ENCODE data around the gene COL5A1. TPM values are rescaled to one million over a fixed set of nuclear protein-coding genes. Genes with fewer than 3 reads are reported as not detected.

The COL5A1 gene
- total RNA-seq, 1 experiment from 2014 or later = 10.6 TPM

DNA sequence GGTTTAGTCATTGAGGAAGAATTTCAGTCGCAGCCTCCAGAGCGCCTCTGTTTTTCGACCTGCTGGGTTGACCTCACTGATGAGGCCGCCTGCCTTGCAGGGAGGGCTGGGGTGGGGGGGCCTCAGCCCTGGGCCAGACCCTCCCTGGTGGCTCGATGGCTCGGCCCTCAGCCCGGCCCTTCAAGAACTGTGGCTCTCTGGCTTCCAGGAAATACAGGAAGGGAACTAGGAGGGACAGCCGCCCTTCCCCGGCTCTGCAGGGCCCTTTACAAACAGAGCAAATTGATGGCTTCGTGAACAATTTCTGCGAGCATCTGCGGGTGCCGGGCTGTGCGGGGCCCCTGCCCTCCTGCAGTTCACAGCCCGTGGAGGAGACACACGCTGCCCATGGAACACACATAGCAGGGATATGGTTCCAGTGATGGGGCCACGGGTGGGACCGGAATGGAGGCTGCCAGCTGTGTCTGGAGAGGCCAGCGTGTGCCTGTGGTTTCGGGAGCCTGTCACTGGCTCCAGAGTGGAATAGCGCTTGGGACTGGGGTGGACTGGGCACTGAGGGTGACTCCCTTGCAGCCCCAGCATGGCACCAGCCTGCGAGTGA is 39.6 kb downstream of the COL5A1 start:
- no peak overlapping the region for H3K27ac ChIP-seq (ENCODE audit: low read length)
- H3K9ac ChIP-seq (ENCODE audit: low read length) = no peak overlapping the region
- no peak overlapping the region for H3K4me2 ChIP-seq (ENCODE audit: low read length)
- H4K20me1 ChIP-seq (ENCODE audit: low read length) = no peaks in the 10 kb centered on the region
- no peaks in the 10 kb centered on the region for H3K27me3 ChIP-seq (ENCODE audit: low read length)
- no peak overlapping the region for H2AFZ ChIP-seq (ENCODE audit: low read length)
- H3K9me2 ChIP-seq (replicated peaks; ENCODE audit: low read length) = no peaks in the 10 kb centered on the region
- ATAC-seq = no peak
- H3K9me3 ChIP-seq (ENCODE audit: low read length) = no peaks in the 10 kb centered on the region
- DNase-seq = no peak
- ChIA-PET POLR2A (ENCODE audit: unreplicated experiment) (no interaction called here), CTCF (no interaction called here)
- no peak for TF ChIP-seq EZH2phosphoT487 (IDR thresholded peaks at IDR 0.05; ENCODE audit: borderline replicate concordance, low read length)
- no peak for TF ChIP-seq EZH2 (IDR thresholded peaks at IDR 0.05; ENCODE audit: low read length, unreplicated experiment)
- H3K36me3 ChIP-seq (ENCODE audit: low read depth, low read length) = no peaks in the 10 kb centered on the region
- H3K4me3 ChIP-seq (ENCODE audit: low read length) = no peak overlapping the region
- H3K79me2 ChIP-seq (ENCODE audit: low read length) = no peaks in the 10 kb centered on the region
- BruUV-seq (replicated peaks) = no TSS peak
- H3K4me1 ChIP-seq (ENCODE audit: insufficient read depth, low read length) = no peaks in the 10 kb centered on the region
- H3F3A ChIP-seq (ENCODE audit: low read length, unreplicated experiment) = no peaks in the 10 kb centered on the region
- intact Hi-C loops (cut with micrococcal nuclease) = no loop called here

DNA sequence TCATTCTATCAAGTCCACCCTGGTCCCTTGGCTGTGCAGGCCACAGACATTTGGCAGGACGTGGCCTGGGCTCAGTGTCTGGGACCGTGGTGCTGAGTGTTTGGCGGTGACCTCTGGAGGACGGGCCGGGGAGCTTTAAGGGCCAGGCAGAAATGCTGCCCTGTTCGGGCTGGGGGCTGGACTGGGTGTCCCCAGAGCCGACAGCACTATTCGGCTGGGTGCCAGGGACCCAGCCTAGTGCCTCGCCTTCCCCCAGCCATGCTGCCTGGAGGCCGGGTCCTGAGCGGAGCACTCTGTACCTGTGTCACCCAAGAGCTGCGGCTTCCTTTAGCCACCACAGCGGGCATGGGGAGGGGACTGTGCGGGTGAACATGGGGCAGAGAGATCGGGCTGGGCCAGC is 40.4 kb downstream of the COL5A1 start:
- Histone ChIP-seq H3K4me3 (ENCODE audit: low read length) (no peak overlapping the region), H3K9ac (ENCODE audit: low read length) (no peak overlapping the region), H3K4me1 (ENCODE audit: insufficient read depth, low read length) (no peaks in the 10 kb centered on the region), H3K79me2 (ENCODE audit: low read length) (no peaks in the 10 kb centered on the region), H2AFZ (ENCODE audit: low read length) (no peak overlapping the region), H4K20me1 (ENCODE audit: low read length) (no peaks in the 10 kb centered on the region), H3F3A (ENCODE audit: low read length, unreplicated experiment) (no peaks in the 10 kb centered on the region), H3K27me3 (ENCODE audit: low read length) (no peaks in the 10 kb centered on the region), H3K4me2 (ENCODE audit: low read length) (no peak overlapping the region), H3K9me2 (replicated peaks; ENCODE audit: low read length) (no peaks in the 10 kb centered on the region), H3K27ac (ENCODE audit: low read length) (no peak overlapping the region), H3K9me3 (ENCODE audit: low read length) (no peaks in the 10 kb centered on the region), H3K36me3 (ENCODE audit: low read depth, low read length) (no peaks in the 10 kb centered on the region)
- TF ChIP-seq EZH2phosphoT487 (IDR thresholded peaks at IDR 0.05; ENCODE audit: borderline replicate concordance, low read length) (no peak), EZH2 (IDR thresholded peaks at IDR 0.05; ENCODE audit: low read length, unreplicated experiment) (no peak), CTCF (conservative IDR thresholded peaks at IDR 0.05; ENCODE audit: low read depth, low read length) (no peak)
- DNase-seq (no peak), ATAC-seq (no peak)
- intact Hi-C loops (cut with micrococcal nuclease) = no loop called here
- ChIA-PET CTCF (no interaction called here), POLR2A (ENCODE audit: unreplicated experiment) (no interaction called here)
- BruUV-seq (replicated peaks) = no TSS peak

GRCh38 chr9:134682651-134683364 is 41.2 kb downstream of the COL5A1 start:
- H2AFZ ChIP-seq (ENCODE audit: low read length) = no peak overlapping the region
- ChIA-PET POLR2A (ENCODE audit: unreplicated experiment) (no interaction called here), CTCF (no interaction called here)
- no peak overlapping the region for H3K27ac ChIP-seq (ENCODE audit: low read length)
- H3K9me2 ChIP-seq (replicated peaks; ENCODE audit: low read length) = no peaks in the 10 kb centered on the region
- H4K20me1 ChIP-seq (ENCODE audit: low read length) = no peaks in the 10 kb centered on the region
- H3K36me3 ChIP-seq (ENCODE audit: low read depth, low read length) = no peaks in the 10 kb centered on the region
- no peaks in the 10 kb centered on the region for H3F3A ChIP-seq (ENCODE audit: low read length, unreplicated experiment)
- H3K79me2 ChIP-seq (ENCODE audit: low read length) = no peaks in the 10 kb centered on the region
- no peak for ATAC-seq
- H3K27me3 ChIP-seq (ENCODE audit: low read length) = no peaks in the 10 kb centered on the region
- no TSS peak for BruUV-seq (replicated peaks)
- DNase-seq = no peak
- intact Hi-C loops (cut with micrococcal nuclease) = no loop called here
- H3K9me3 ChIP-seq (ENCODE audit: low read length) = no peaks in the 10 kb centered on the region
- H3K4me3 ChIP-seq (ENCODE audit: low read length) = no peak overlapping the region
- no peak for TF ChIP-seq EZH2phosphoT487 (IDR thresholded peaks at IDR 0.05; ENCODE audit: borderline replicate concordance, low read length)
- TF ChIP-seq CTCF (conservative IDR thresholded peaks at IDR 0.05; ENCODE audit: low read depth, low read length) = no peak
- no peak for TF ChIP-seq EZH2 (IDR thresholded peaks at IDR 0.05; ENCODE audit: low read length, unreplicated experiment)
- H3K4me2 ChIP-seq (ENCODE audit: low read length) = no peak overlapping the region
- H3K4me1 ChIP-seq (ENCODE audit: insufficient read depth, low read length) = no peaks in the 10 kb centered on the region
- no peak overlapping the region for H3K9ac ChIP-seq (ENCODE audit: low read length)
